Left kidney (tissue), 2 donors: ENCODE results near the gene GAS7. TPM values are rescaled to one million over a fixed set of nuclear protein-coding genes. Genes with fewer than 3 reads are reported as not detected.

Source experiments
- DNase-seq: peaks from one replicate; pipeline ENCODE4 v3.0.0-alpha.2; 2013
- polyA plus RNA-seq: library from polyadenylated mRNA; unstranded; fragments of 120-200 nt; gene quantifications from one replicate; pipeline ENCODE4 v1.2.1, GENCODE V29; 2013; ENCODE audit not compliant: insufficient read length

Gene GAS7
- polyA plus RNA-seq, 1 donor = 16.9 TPM

GRCh38 chr17:10050597-10051101, 147.8 kb downstream of the GAS7 start:
- no peak for DNase-seq

DNA sequence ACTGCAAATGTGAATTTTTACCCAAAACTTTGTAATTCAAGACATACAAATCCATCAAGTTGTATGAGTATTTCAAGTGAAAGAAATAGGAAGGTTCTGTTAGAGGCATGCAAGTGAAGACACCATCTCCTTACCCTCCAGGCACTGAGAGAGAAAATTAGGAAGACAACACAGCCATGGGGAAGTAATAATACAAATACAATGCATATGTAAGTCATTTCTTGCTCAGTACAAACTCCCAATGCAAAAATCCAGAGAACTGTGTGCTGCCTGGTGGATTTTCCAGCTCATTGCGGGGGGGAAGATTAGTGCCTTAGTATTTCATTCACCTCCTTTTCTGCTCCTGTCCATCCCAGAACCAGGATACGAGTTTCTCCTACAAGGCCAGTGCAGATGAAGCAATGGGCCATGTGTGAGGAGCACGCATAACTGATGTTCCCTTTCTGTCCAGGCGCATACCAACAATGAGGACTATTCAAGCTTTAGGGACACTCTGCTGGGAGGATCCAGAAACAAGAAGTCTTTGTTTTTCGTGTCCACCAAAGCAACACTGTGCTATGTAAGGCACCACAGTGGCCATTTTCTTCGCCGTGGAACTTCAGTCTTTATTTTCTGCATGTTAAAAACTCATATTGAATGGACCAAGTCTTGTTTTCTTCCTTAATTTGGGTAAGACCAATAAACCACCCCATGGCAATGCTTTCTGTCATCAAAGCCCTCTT, 149.6 kb downstream of the GAS7 start:
- DNase-seq = no peak

GRCh38 chr17:10046786-10047785, 151.3 kb downstream of the GAS7 start:
- DNase-seq = no peak

DNA sequence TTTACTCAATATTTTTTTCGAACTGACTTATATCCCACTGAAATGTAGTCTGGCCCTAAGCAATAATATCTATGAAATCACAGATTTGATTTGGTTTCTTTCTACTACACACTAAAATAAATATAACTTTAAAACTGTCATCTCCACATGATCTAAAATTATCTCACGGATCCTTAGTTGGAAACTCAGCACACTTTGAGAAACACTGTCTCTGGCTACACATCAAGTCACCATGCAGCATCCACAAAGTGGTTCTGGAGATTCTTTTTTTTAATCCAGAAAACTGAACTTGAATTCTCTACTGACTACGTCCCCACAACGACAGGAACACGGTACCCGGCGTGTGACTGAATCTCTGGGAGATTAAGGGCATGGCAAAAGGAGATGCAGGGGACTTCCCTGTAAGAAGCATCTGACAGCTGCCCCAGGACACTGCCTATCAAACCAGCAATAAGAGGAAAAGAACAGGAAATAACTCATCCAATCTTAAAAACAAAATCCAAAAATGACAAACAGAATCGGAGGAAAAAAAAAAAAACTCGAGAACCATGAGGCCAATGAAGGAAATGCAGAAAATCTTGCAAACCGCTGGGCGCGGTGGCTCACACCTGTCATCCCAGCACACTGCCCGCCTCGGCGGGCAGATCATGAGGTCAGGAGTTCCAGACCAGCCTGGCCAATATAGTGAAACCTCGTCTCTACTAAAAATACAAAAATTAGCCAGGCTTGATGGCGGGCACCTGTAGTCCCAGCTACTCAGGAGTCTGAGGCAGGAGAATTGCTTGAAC, 152.3 kb downstream of the GAS7 start:
- no peak for DNase-seq

DNA sequence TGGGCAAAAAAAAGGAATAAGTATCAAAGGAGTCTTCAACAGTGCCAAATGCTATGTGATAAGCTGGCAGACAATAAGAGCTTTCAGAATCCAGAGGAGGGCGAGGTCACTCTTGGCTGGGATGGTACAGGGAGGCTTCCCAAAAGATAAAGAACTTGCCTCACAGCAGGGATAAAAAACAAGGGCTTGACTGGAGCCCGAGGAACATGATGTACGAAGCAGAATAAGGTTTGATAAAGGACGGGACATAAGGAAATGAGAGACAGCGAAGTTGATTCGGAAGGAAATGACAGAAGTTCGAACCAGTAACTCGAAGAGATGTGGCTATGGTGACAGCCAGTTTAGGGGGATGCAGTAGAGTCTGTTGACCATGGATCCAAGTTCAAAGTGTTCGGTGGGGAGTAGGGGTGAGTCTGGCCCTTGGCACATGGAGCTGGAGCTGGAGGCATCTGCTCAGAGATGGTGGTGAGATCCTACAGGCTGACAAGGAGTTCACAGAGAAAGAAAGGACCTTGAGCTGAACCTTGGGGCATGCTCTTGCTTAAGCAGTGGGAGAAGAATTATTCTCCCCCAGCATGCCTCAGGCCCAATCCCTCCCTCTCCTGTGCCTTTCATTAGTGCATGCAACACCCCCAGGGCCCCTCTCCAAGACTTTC, 155.7 kb downstream of the GAS7 start:
- DNase-seq = no peak

DNA sequence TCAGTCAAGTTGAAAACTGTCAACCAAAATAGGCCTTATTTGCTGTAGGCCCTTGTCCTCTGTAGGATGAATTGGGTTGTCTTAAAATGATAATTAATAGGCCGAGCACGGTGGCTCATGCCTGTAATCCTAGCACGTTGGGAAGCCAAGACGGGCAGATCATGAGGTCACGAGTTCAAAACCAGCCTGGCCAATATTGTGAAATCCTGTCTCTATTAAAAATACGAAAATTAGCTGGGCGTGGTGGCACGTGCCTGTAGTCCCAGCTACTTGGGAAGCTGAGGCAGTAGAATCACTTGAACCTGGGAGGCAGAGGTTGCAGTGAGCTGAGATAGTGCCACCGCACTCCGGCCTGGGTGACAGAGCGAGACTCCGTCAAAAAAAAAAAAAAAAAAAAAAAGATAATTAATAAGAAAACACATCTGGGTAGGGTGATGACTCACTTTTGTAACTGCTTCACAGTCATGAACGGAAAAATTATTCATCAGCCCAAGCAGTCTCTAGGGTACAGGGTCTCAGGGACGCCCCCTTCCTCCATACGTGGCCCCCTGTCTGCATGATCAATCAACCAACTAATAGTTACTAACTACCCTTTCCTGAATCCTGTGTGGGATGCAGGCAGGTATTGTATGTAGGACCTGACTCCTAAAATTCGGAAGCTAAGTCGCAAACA, 156.4 kb downstream of the GAS7 start:
- no peak for DNase-seq

- no peak for DNase-seq
Observed at GRCh38 chr17:10041287-10041612, 157.2 kb downstream of the GAS7 start.

- no peak for DNase-seq
Observed at GRCh38 chr17:10036511-10037061, 161.8 kb downstream of the GAS7 start.

- DNase-seq = no peak
Observed at GRCh38 chr17:10035885-10036284, 162.5 kb downstream of the GAS7 start.

GRCh38 chr17:10034719-10035475, 163.5 kb downstream of the GAS7 start:
- DNase-seq = no peak

GRCh38 chr17:10033959-10034358, 164.4 kb downstream of the GAS7 start:
- no peak for DNase-seq

DNA sequence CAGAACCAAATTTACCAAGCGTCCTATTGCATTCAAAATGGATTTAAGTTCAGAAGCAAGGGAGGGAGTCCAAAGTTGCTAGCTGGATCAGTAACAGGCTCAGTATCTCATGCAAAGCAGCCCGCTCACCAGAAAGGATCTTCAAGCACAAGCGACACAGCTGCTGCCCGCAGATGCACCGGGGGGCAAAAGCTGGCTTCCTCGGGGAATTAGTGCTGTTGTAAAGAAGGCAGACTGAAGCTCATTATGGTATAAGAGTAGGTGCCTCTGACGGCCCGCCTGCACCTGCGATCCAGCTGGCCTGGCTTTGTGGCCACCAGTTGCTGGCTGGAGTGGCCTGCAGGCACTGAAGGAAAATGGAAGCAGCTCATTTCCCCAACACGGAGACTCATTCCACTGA, 165.0 kb downstream of the GAS7 start:
- no peak for DNase-seq

GRCh38 chr17:10032118-10032852, 166.1 kb downstream of the GAS7 start:
- DNase-seq = peak; percentile 69

GRCh38 chr17:10031606-10032005, 166.8 kb downstream of the GAS7 start:
- DNase-seq = no peak

GRCh38 chr17:10031127-10031526, 167.3 kb downstream of the GAS7 start:
- no peak for DNase-seq

GRCh38 chr17:10029129-10029528, 169.3 kb downstream of the GAS7 start:
- no peak for DNase-seq

DNA sequence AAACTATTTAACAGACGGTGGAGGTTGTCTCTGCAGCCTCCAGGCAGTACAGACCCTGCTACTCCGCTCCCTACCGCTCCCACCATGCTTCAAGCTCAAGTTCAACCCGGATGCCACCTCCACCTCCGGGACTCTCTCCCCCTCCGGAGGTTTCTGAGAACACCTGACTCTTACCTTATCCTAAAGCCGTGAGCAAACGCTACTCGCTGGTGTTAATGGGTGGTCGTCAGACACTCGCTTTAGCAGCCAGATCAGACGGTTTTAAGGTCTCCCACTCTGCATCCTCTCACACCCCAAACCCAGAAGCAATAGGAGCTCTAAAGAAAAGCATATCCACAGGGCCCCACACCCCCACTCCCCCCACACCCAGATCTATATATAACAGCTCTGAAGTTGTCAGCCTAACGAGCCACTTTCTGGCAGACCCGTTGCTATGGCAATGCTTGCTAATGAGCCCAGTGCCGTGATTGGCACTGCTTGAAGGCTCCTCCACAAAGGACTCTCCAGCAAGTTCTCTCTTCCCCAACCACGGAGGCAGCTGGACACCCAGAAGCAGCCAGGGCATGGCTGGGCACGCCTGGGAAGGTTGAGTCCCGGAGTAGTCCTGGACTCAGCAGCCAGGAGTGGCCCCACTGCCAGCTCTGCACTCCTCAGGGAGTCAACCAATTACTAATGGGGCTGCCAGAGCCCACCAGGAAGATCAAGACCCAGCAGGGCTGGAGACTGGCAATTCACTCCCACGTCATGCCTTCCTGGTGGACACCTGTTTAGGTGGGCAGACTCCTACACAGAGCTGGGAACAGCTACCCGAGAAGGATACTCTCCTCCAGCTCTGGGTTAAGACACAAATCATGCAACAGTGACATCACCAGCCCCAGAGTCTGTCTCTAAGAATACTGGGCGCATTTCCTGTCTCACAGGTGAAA, 172.2 kb downstream of the GAS7 start:
- peak; percentile 46 for DNase-seq

DNA sequence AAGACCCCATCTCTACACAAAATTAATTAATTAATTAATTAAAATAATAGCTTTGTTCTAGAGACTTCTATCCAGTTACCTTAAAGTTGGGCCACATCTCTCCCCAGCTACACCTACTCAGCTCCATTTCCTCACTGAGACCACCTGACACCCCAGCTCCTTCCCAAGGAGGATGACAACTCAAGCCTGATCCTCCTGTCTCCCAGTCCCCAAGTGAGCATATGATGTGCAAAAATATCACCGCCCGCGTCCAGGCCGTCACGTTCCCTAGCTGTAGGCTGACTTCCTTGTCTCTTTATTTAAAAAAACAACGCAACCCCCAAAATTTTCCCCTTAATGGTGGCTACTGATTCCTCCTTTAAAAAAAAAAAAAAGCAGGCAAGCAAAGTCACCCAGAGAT, 173.2 kb downstream of the GAS7 start:
- DNase-seq = no peak
